Measurements from ENCODE around the gene CYP26C1. TPM values are rescaled to one million over a fixed set of nuclear protein-coding genes. Genes with fewer than 3 reads are reported as not detected.

Gene CYP26C1
- total and polyA plus RNA-seq, 2 of the 13 experiments (the other 11 are each of a cell fraction or from before 2014, with no cell fraction given) = 0.02 TPM; not detected in 1

DNA sequence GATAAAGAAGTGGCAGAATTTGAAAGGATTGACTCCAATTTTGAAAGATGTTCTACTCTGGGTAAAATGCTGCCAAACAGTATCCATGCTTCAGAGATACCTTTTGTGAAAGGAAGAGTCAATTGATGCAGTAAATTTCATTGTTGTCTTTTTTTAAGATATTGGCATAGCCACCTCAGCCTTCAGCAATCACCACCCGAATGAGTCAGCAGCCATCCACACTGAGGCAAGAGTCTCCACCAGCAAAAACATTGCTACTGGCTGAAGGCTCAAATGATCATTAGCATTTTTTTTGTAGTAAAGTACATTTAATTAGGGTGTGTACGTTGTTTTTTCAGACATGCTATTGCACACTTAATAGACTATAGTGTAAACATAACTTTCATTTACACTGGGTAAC, 31.7 kb upstream of the CYP26C1 start:
- DNase-seq (ENCODE audit: low spot score) (no peak), ATAC-seq (no peak), FAIRE-seq (no peak)
- Histone ChIP-seq H3K36me3 (replicated peaks in 1 of 2; ENCODE audit: control insufficient read depth in 1 of 2, insufficient read depth in 2 of 2, low read length in 2 of 2) (no peaks in the 10 kb centered on the region; a peak in 1 of 5 replicates), H3K4me2 (ENCODE audit: low read depth, low read length) (no peak overlapping the region), H3K4me1 (ENCODE audit: insufficient read depth, low read length) (peaks cover 36% of the 10 kb centered on the region), H3K27me3 (ENCODE audit: control insufficient read depth in 1 of 2, insufficient read depth in 2 of 2, low read length in 2 of 2) (no peaks in the 10 kb centered on the region), H3K27ac (ENCODE audit: extremely low read length, insufficient read depth, low read length) (no peak overlapping the region), H4K20me1 (ENCODE audit: insufficient read depth, low read length) (no peaks in the 10 kb centered on the region), H2AFZ (ENCODE audit: low read length) (no peak overlapping the region), H3K79me2 (ENCODE audit: insufficient read depth, low read length) (no peaks in the 10 kb centered on the region), H3K9me3 (ENCODE audit: low read length) (no peaks in the 10 kb centered on the region), H3K4me3 (replicated peaks in 1 of 3; ENCODE audit: insufficient read depth in 1 of 3, low read depth in 2 of 3, low read length in 3 of 3) (no peak overlapping the region), H3K9ac (ENCODE audit: insufficient read depth, low read depth, low read length) (no peak overlapping the region)
- intact Hi-C loops (cut with micrococcal nuclease; ENCODE audit: unreplicated experiment) = no loop called here
- POLR2A ChIA-PET = no interaction called here
- CTCF ChIA-PET (ENCODE audit: low intra/inter-chr PET ratio, low total read pairs) = no interaction called here
- TF ChIP-seq SNAPC2 (CRISPR knock-in tag; IDR thresholded peaks at IDR 0.05) = no peak
- no peak for TF ChIP-seq ZNF614 (CRISPR knock-in tag; IDR thresholded peaks at IDR 0.05; ENCODE audit: borderline replicate concordance)
- TF ChIP-seq, protein P1, sequence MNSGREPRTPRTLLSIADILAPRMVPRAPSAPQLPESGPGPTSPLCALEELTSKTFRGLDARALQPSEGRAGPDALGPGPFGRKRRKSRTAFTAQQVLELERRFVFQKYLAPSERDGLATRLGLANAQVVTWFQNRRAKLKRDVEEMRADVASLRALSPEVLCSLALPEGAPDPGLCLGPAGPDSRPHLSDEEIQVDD (CRISPR knock-in tag; IDR thresholded peaks at IDR 0.05; ENCODE audit: borderline replicate concordance) = no peak
- TF ChIP-seq ZNF260 (CRISPR knock-in tag; IDR thresholded peaks at IDR 0.05; ENCODE audit: borderline replicate concordance, low read depth) = no peak
- no peak for TF ChIP-seq SIN3B (IDR thresholded peaks at IDR 0.05; ENCODE audit: low read length)
- TF ChIP-seq ZNF674 (CRISPR knock-in tag; IDR thresholded peaks at IDR 0.05; ENCODE audit: low read depth) = no peak
- TF ChIP-seq ZNF441 (CRISPR knock-in tag; IDR thresholded peaks at IDR 0.05; ENCODE audit: borderline replicate concordance) = no peak
- TF ChIP-seq, protein P2, sequence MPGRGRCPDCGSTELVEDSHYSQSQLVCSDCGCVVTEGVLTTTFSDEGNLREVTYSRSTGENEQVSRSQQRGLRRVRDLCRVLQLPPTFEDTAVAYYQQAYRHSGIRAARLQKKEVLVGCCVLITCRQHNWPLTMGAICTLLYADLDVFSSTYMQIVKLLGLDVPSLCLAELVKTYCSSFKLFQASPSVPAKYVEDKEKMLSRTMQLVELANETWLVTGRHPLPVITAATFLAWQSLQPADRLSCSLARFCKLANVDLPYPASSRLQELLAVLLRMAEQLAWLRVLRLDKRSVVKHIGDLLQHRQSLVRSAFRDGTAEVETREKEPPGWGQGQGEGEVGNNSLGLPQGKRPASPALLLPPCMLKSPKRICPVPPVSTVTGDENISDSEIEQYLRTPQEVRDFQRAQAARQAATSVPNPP (CRISPR knock-in tag; IDR thresholded peaks at IDR 0.05) = no peak
- WGBS (ENCODE audit: low lambda C conversion rate) = 96% methylated on average over 2 of the region's 2 CpGs
- in situ Hi-C loops (cut with HindIII; ENCODE audit: extremely low pct_ligation_motif_present, low pct_unique_long_range_greater_than_20kb) = no loop called here
- no TSS peak for BruUV-seq (replicated peaks)

DNA sequence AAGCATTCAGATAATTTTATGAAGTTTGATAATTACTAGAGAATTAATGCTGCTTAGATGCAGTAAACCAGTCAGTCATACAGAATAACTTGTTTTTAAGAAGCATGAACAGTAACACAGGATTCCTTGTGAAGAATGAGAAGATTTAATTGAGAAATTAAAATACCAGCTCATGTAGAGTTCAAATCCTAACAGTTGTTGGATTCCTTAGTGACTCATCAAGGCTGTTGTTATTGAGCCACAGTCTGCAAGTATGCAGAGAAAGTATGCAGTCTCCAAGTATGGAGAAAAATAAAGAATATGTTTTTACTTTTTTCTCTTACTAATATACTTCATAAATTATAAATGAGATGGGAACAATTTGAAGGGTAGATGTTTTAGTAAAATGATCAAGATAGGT, 30.2 kb upstream of the CYP26C1 start:
- no peak for FAIRE-seq

More for the DNA sequence above, 30.2 kb upstream of the CYP26C1 start:
- Histone ChIP-seq H3K9ac (ENCODE audit: insufficient read depth, low read depth, low read length) (no peak overlapping the region), H3K36me3 (replicated peaks in 1 of 2; ENCODE audit: control insufficient read depth in 1 of 2, insufficient read depth in 2 of 2, low read length in 2 of 2) (no peaks in the 10 kb centered on the region; a peak in 1 of 5 replicates), H3K4me3 (replicated peaks in 1 of 3; ENCODE audit: insufficient read depth in 1 of 3, low read depth in 2 of 3, low read length in 3 of 3) (no peak overlapping the region), H4K20me1 (ENCODE audit: insufficient read depth, low read length) (no peaks in the 10 kb centered on the region), H3K4me1 (ENCODE audit: insufficient read depth, low read length) (peaks cover 36% of the 10 kb centered on the region), H3K9me3 (ENCODE audit: low read length) (no peaks in the 10 kb centered on the region), H3K4me2 (ENCODE audit: low read depth, low read length) (no peak overlapping the region), H3K27ac (ENCODE audit: extremely low read length, insufficient read depth, low read length) (no peak overlapping the region), H3K27me3 (ENCODE audit: control insufficient read depth in 1 of 2, insufficient read depth in 2 of 2, low read length in 2 of 2) (no peaks in the 10 kb centered on the region), H2AFZ (ENCODE audit: low read length) (no peak overlapping the region), H3K79me2 (ENCODE audit: insufficient read depth, low read length) (no peaks in the 10 kb centered on the region)
- in situ Hi-C loops (cut with HindIII; ENCODE audit: extremely low pct_ligation_motif_present, low pct_unique_long_range_greater_than_20kb) = no loop called here
- ChIA-PET CTCF (ENCODE audit: low intra/inter-chr PET ratio, low total read pairs) (no interaction called here), POLR2A (no interaction called here)
- peak; percentile 20 for DNase-seq (ENCODE audit: low spot score)
- TF ChIP-seq HNRNPLL (IDR thresholded peaks at IDR 0.05; ENCODE audit: low read depth, low read length, poor library complexity, severe bottlenecking) (no peak), TCF12 (IDR thresholded peaks at IDR 0.05) (no peak), TCF12 (CRISPR knock-in tag; IDR thresholded peaks at IDR 0.05) (no peak), ZMYM2 (CRISPR knock-in tag; IDR thresholded peaks at IDR 0.05) (no peak), ETV6 (CRISPR knock-in tag; conservative IDR thresholded peaks at IDR 0.05) (no peak), ZNF563 (CRISPR knock-in tag; IDR thresholded peaks at IDR 0.05) (no peak)
- TF ChIP-seq, protein P3, sequence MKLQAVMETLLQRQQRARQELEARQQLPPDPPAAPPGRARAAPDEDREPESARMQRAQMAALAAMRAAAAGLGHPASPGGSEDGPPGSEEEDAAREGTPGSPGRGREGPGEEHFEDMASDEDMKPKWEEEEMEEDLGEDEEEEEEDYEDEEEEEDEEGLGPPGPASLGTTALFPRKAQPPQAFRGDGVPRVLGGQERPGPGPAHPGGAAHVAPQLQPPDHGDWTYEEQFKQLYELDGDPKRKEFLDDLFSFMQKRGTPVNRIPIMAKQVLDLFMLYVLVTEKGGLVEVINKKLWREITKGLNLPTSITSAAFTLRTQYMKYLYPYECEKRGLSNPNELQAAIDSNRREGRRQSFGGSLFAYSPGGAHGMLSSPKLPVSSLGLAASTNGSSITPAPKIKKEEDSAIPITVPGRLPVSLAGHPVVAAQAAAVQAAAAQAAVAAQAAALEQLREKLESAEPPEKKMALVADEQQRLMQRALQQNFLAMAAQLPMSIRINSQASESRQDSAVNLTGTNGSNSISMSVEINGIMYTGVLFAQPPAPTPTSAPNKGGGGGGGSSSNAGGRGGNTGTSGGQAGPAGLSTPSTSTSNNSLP (IDR thresholded peaks at IDR 0.05; ENCODE audit: low read depth, low read length) = 0 out of 2 replicates have a peak, but pooled peaks have one; percentile 22
- TF ChIP-seq, protein P4, sequence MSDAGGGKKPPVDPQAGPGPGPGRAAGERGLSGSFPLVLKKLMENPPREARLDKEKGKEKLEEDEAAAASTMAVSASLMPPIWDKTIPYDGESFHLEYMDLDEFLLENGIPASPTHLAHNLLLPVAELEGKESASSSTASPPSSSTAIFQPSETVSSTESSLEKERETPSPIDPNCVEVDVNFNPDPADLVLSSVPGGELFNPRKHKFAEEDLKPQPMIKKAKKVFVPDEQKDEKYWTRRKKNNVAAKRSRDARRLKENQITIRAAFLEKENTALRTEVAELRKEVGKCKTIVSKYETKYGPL (CRISPR knock-in tag; IDR thresholded peaks at IDR 0.05) = no peak
- intact Hi-C loops (cut with micrococcal nuclease; ENCODE audit: unreplicated experiment) = loop anchor here (10.0 kb wide), 1 partner anchor 136 kb away; no protein-coding TSS in a partner anchor
- no peak for ATAC-seq
- no TSS peak for BruUV-seq (replicated peaks)
